NCI-H226 (cell line): ENCODE results near the gene NFATC1.

Source experiments
- DNase-seq: peaks from one replicate; pipeline ENCODE4 v3.0.0-alpha.2; 2015

NFATC1 gene

GRCh38 chr18:79405781-79406575 is 10.2 kb downstream of the NFATC1 start:
- DNase-seq = no peak

- DNase-seq = no peak
Observed at GRCh38 chr18:79406708-79407107, 11.0 kb downstream of the NFATC1 start.

- no peak for DNase-seq
Observed at GRCh38 chr18:79409313-79409712, 13.6 kb downstream of the NFATC1 start.

GRCh38 chr18:79410171-79410641 is 14.5 kb downstream of the NFATC1 start:
- DNase-seq = no peak

- DNase-seq = no peak
Observed at GRCh38 chr18:79410731-79411613, 15.2 kb downstream of the NFATC1 start.

- DNase-seq = no peak
Observed at GRCh38 chr18:79411614-79412526, 16.1 kb downstream of the NFATC1 start.

- no peak for DNase-seq
Observed at GRCh38 chr18:79413025-79413424, 17.3 kb downstream of the NFATC1 start.

GRCh38 chr18:79413426-79413825 is 17.7 kb downstream of the NFATC1 start:
- DNase-seq = no peak

GRCh38 chr18:79413901-79414300 is 18.2 kb downstream of the NFATC1 start:
- DNase-seq = no peak

GRCh38 chr18:79416022-79416676 is 20.4 kb downstream of the NFATC1 start:
- DNase-seq = no peak

GRCh38 chr18:79416677-79417052 is 20.9 kb downstream of the NFATC1 start:
- DNase-seq = no peak

GRCh38 chr18:79418236-79418635 is 22.5 kb downstream of the NFATC1 start:
- DNase-seq = no peak

GRCh38 chr18:79418642-79419041 is 22.9 kb downstream of the NFATC1 start:
- no peak for DNase-seq

- DNase-seq = no peak
Observed at GRCh38 chr18:79420033-79420745, 24.5 kb downstream of the NFATC1 start.

GRCh38 chr18:79421275-79421857 is 25.6 kb downstream of the NFATC1 start:
- no peak for DNase-seq

GRCh38 chr18:79422022-79422782 is 26.5 kb downstream of the NFATC1 start:
- DNase-seq = no peak

GRCh38 chr18:79422783-79423165 is 27.0 kb downstream of the NFATC1 start:
- DNase-seq = no peak

GRCh38 chr18:79423211-79424007 is 27.7 kb downstream of the NFATC1 start:
- no peak for DNase-seq

- DNase-seq = no peak
Observed at GRCh38 chr18:79424008-79424565, 28.4 kb downstream of the NFATC1 start.
